ENCODE data around the gene LRRC59.
A peak's percentile ranks its signal among the peaks of the same experiment; 100 is the strongest.

Gene LRRC59

DNA sequence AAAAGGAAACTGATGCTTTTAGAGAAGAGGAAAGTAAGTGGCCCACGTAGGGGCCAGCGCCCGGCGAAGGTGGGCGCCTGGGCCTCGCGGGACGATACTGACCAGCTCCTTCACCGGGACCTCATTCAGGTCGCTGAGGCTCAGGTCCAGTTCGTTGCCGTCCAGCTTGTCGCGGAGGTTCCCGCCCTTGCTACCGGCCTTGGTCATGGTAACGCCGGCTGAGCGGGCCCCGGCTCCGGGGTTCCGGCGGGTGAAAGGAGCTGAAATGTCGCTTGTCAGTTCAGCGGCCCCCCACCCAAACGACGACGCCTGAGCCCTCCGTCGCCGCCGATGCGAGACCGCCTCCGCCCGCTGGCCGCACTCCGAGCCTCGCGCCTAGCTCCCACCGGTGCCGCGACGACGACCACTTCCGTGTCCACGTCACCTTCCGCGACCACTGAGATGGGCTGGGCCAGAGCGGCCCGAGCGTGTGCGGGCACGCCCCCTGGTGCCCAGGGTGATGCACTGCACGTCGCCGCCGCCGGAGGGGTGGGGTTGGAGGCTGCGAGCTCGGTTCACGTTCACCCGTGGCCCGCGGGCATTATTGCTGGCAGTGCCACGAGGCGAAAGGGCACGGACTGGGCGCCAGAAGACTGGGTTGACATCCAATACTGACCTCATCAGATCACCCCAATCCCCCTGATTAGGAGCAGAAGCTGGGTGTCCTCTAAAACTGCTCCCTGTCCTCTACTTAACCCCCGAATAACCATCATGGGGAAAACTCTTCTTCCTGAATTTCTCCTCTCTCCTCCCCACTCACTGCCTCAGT is at the start of gene LRRC59:
Gene LRRC59 (minus strand): TSS at position 413 of the 808 bp plus-strand sequence. CDS start 206 bp downstream, at position 207.
- Histone ChIP-seq H3K36me3 (replicated peaks; ENCODE audit: insufficient read depth, low read length) (peaks cover 20% of the 10 kb centered on the region; the same call in 1 of the 2 replicates), H2AFZ (ENCODE audit: low read length) (peak within 1 kb of the TSS; percentile 92), H3K9me2 (replicated peaks; ENCODE audit: insufficient read depth, low read length) (no peaks in the 10 kb centered on the region), H3K9ac (ENCODE audit: low read length) (peak within 1 kb of the TSS; percentile 99), H4K20me1 (ENCODE audit: insufficient read depth, low read length) (no peaks in the 10 kb centered on the region), H3K79me2 (ENCODE audit: low read length) (peaks cover 51% of the 10 kb centered on the region), H3K4me2 (ENCODE audit: low read depth, low read length) (peak within 1 kb of the TSS; percentile 89), H3K4me1 (ENCODE audit: low read length) (peaks cover 24% of the 10 kb centered on the region), H3K27me3 (replicated peaks; ENCODE audit: insufficient read depth, low read length) (no peaks in the 10 kb centered on the region), H3K9me3 (replicated peaks; ENCODE audit: insufficient read depth, low read length) (no peaks in the 10 kb centered on the region), H3F3A (ENCODE audit: insufficient read depth, low read length) (0 out of 2 replicates have a peak, but pooled peaks cover 15% of the 10 kb centered on the region), H3K27ac (ENCODE audit: low read length) (peak within 1 kb of the TSS; percentile 53; the same call in 1 of the 2 replicates), H3K4me3 (ENCODE audit: low read length) (peak within 1 kb of the TSS; percentile 98)
- DNase-seq: peak; percentile 81
- no peak for TF ChIP-seq EZH2 (optimal IDR thresholded peaks at IDR 0.05; ENCODE audit: low read depth, low read length)
- TF ChIP-seq, protein P1, sequence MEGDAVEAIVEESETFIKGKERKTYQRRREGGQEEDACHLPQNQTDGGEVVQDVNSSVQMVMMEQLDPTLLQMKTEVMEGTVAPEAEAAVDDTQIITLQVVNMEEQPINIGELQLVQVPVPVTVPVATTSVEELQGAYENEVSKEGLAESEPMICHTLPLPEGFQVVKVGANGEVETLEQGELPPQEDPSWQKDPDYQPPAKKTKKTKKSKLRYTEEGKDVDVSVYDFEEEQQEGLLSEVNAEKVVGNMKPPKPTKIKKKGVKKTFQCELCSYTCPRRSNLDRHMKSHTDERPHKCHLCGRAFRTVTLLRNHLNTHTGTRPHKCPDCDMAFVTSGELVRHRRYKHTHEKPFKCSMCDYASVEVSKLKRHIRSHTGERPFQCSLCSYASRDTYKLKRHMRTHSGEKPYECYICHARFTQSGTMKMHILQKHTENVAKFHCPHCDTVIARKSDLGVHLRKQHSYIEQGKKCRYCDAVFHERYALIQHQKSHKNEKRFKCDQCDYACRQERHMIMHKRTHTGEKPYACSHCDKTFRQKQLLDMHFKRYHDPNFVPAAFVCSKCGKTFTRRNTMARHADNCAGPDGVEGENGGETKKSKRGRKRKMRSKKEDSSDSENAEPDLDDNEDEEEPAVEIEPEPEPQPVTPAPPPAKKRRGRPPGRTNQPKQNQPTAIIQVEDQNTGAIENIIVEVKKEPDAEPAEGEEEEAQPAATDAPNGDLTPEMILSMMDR (IDR thresholded peaks at IDR 0.05; ENCODE audit: low read length): peak; percentile 97
- no peak for TF ChIP-seq EZH2phosphoT487 (IDR thresholded peaks at IDR 0.05; ENCODE audit: low read length)

DNA sequence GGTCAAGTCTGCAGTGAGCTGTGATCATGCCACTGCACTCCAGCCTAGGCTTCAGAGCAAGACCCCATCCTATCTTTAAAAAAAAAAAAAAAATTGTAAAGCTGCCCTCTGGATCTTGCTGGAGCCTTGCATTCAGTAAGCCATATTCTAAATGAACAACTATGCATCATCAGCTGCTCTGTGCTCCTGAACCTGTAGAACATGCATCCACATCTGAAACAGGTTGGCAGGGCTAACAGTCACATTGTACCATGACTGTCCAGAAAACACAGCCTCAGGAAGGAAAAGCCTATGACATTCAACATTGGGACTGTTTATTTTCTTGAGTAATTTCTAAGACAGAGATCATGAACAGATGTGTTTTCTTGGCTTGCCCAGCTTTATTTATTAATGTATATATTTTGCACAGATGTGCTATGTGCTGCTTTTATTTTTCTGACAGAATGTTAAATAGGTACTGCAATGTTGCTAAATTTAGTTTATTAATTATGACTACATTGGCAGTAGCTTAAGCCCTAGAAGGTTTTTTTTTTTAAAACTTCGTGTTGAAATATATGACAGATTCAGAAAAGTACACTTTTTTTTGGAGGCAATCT is 48.5 kb upstream of the LRRC59 start:
- H3K27ac ChIP-seq (ENCODE audit: low read length): no peak overlapping the region
- H3F3A ChIP-seq (ENCODE audit: insufficient read depth, low read length): no peaks in the 10 kb centered on the region
- H3K9me2 ChIP-seq (replicated peaks; ENCODE audit: insufficient read depth, low read length): no peaks in the 10 kb centered on the region
- H3K36me3 ChIP-seq (replicated peaks; ENCODE audit: insufficient read depth, low read length): no peaks in the 10 kb centered on the region
- no peak overlapping the region for H2AFZ ChIP-seq (ENCODE audit: low read length)
- H3K9ac ChIP-seq (ENCODE audit: low read length): no peak overlapping the region
- no peak overlapping the region for H3K4me2 ChIP-seq (ENCODE audit: low read depth, low read length)
- H3K4me3 ChIP-seq (ENCODE audit: low read length): no peak overlapping the region
- DNase-seq: no peak
- no peaks in the 10 kb centered on the region for H3K79me2 ChIP-seq (ENCODE audit: low read length)
- no peaks in the 10 kb centered on the region for H3K4me1 ChIP-seq (ENCODE audit: low read length)
- no peaks in the 10 kb centered on the region for H3K27me3 ChIP-seq (replicated peaks; ENCODE audit: insufficient read depth, low read length)
- no peaks in the 10 kb centered on the region for H4K20me1 ChIP-seq (ENCODE audit: insufficient read depth, low read length)
- no peaks in the 10 kb centered on the region for H3K9me3 ChIP-seq (replicated peaks; ENCODE audit: insufficient read depth, low read length)
- TF ChIP-seq EZH2phosphoT487 (IDR thresholded peaks at IDR 0.05; ENCODE audit: low read length) (no peak), EZH2 (optimal IDR thresholded peaks at IDR 0.05; ENCODE audit: low read depth, low read length) (no peak)
- TF ChIP-seq, protein P1 (IDR thresholded peaks at IDR 0.05; ENCODE audit: low read length): no peak

DNA sequence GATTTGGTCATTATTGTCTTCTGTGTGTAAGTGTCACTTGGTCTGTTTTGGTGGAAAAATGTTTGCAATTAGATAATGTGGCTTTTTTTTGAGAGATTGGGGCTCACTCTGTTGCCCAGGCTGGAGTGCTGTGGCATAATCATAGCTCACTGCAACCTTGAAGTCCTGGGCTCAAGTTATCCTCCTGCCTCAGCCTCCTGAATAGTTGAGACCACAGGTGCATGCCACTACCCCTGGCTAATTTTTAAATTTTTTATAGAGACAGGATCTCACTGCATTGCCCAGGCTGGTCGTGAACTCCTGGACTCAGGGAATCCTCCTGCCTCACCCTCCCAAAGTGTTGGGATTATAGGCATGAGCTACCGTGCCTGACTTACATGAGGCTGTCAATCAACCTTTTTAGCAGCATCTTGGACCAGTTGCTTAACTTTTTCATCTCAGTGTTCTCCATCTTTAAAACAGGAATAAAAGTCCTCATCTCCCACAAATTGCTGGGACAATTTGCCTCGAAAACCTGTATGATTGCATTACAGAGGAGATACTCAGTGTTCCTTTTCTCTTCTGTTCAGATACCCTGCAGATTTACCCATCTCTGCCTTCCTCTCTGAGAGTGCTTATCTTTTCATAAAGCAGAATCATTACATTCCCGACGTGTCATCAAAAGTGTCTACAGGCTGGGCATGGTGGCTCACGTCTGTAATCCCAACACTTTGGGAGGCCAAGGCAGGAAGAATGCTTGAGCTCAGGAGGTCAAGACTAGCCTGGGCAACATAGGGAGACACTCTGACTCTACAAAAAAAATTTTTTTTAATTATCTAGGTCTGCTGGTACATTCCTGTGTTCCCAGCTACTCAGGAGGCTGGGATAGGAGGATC is 47.8 kb upstream of the LRRC59 start:
- no peaks in the 10 kb centered on the region for H3K27me3 ChIP-seq (replicated peaks; ENCODE audit: insufficient read depth, low read length)
- no peaks in the 10 kb centered on the region for H4K20me1 ChIP-seq (ENCODE audit: insufficient read depth, low read length)
- no peaks in the 10 kb centered on the region for H3K79me2 ChIP-seq (ENCODE audit: low read length)
- H3K4me2 ChIP-seq (ENCODE audit: low read depth, low read length): no peak overlapping the region
- H3K27ac ChIP-seq (ENCODE audit: low read length): no peak overlapping the region
- no peaks in the 10 kb centered on the region for H3F3A ChIP-seq (ENCODE audit: insufficient read depth, low read length)
- TF ChIP-seq EZH2phosphoT487 (IDR thresholded peaks at IDR 0.05; ENCODE audit: low read length): no peak
- TF ChIP-seq, protein P1 (IDR thresholded peaks at IDR 0.05; ENCODE audit: low read length): no peak
- TF ChIP-seq EZH2 (optimal IDR thresholded peaks at IDR 0.05; ENCODE audit: low read depth, low read length): no peak
- H3K4me1 ChIP-seq (ENCODE audit: low read length): no peaks in the 10 kb centered on the region
- no peak overlapping the region for H2AFZ ChIP-seq (ENCODE audit: low read length)
- H3K9me2 ChIP-seq (replicated peaks; ENCODE audit: insufficient read depth, low read length): no peaks in the 10 kb centered on the region
- H3K4me3 ChIP-seq (ENCODE audit: low read length): no peak overlapping the region
- H3K9me3 ChIP-seq (replicated peaks; ENCODE audit: insufficient read depth, low read length): no peaks in the 10 kb centered on the region
- DNase-seq: no peak
- H3K36me3 ChIP-seq (replicated peaks; ENCODE audit: insufficient read depth, low read length): no peaks in the 10 kb centered on the region
- no peak overlapping the region for H3K9ac ChIP-seq (ENCODE audit: low read length)
